EH (cell line): ENCODE data around the gene CHGA.

Experiments
- DNase-seq: peaks from one replicate; pipeline ENCODE4 v3.0.0-alpha.2; 2015; ENCODE audit warnings: low read depth

Gene CHGA

DNA sequence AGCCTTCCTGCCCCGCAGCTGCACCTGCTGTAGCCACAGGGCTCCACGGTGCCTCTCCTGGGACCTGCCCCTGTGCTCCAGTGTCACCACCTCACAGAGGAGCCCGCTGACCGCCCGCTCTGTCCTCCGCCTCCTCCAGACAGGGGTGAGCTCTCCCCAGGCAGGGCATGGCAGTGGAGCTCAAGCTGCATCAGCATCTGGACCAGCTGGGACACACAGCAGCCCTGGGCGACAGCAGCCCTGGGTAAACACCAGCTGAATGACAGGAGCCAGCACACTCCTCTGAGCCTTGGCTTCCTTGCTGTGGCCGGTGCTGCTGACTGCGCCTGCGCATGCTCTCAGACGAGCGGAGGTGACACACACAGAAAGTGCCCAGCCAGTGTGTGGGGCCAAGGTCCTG lies 22.0 kb downstream of the CHGA start:
- DNase-seq: no peak

DNA sequence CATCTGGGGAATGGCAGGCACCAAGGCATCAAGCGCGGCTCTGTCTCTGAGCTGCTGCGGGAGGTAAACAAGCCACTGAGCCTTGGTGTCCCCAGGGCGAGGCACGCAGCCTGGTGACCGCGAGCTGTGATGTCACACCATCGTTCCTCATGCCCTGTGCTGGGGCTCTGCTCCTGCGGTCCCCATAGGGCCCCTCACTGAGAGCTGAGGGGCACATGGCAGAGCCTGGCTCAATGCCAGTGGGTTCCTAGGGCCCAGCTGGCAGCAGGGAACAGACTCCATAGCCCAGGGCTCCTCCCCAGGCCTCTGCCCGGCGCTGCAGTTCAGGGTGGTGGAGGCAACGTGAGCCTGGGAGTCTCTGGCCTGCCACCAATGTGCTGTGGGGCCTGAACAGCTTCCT lies 22.6 kb downstream of the CHGA start:
- DNase-seq: no peak

DNA sequence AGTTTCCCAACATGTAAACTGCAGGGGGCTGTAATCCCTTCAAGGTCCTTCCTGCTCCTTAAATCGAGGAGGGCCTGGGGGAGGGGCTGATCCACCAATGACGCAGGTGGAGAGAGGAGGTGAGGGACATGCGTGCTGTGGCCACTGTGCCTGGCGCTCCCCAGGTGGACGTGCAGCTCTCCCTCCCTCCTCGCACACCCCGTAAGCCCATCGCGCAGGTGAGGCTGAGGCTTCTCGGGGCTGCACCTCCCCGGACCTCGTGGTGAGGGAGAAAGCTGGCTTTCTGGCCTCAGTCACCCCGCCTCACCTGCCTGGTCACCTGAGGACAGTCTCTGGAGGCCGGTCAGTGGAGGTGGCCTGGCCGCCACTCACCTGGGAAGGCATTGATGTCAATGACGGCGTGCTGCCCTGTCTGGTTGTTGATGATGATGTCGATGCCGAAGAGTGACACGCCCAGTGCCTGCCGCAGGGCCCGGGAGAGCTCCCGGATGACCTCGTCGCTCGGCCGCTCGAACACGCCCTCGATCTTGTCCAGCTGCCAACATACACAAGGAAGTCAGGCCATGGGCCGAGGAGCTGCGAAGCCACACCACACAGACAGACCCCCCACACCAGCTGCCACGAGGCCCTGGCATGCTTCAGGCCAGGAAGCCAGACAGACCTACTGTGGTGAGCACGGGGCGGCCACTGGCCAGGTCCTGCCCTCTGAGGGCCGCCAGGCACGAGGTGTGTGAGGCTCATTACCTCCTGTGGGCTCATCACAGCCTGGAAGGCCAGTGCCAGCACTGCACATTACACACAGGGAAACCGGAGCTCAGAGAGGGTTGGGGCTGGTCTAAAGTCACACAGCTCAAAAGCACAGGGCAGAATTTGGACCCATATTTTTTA lies 23.3 kb downstream of the CHGA start:
- DNase-seq: peak; percentile 71

DNA sequence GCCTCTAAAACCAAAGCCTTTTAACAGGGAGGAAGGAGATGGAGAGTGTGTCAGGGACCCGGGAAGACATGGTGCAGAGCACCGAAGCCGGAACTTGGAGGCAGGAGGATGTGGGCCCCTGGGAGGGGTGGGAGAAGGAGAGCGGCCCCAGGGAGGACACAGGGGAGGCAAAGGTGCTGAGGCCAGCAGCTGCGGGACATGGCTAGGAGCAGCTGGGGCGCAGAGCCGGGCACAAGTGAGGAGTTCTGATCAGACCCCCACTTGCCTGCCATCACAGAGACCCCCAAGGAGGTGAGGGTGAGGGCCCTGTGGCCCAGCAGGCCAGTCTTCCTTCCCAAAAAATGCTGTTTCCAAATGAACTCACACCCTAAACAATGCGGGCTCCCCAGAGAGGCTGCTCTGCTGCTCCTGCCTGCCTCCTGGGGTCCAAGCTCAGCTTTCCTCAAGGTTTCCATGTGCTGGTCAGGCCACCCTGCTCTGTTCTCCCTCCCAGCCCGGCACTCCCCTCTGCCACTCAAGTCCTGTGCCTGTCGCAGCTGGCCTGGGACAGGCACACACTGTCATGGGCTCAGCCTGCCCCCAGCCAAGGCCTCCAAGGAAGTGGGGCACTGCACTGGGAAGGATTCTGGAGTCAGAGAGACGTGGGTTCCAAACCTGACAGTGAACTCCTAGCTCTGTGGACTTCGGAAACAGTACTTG lies 24.0 kb downstream of the CHGA start:
- no peak for DNase-seq

DNA sequence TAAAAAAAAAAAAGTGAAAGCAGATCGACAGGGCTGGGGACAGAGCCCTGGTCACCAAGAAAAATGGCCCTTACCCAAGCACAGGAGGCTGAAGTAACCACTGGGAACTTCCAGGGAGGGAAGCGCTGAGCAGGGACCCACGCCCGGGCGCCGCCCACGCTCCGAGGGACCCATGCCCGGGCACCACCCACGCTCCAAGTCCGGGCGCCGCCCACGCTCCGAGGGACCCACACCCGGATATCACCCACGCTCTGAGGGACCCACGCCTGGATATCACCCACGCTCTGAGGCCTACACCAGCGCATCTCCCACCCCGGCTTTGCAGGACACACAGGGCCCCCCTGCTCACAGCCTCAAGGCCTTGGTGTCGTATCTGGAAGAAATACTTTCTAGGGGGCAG lies 25.7 kb downstream of the CHGA start:
- no peak for DNase-seq

DNA sequence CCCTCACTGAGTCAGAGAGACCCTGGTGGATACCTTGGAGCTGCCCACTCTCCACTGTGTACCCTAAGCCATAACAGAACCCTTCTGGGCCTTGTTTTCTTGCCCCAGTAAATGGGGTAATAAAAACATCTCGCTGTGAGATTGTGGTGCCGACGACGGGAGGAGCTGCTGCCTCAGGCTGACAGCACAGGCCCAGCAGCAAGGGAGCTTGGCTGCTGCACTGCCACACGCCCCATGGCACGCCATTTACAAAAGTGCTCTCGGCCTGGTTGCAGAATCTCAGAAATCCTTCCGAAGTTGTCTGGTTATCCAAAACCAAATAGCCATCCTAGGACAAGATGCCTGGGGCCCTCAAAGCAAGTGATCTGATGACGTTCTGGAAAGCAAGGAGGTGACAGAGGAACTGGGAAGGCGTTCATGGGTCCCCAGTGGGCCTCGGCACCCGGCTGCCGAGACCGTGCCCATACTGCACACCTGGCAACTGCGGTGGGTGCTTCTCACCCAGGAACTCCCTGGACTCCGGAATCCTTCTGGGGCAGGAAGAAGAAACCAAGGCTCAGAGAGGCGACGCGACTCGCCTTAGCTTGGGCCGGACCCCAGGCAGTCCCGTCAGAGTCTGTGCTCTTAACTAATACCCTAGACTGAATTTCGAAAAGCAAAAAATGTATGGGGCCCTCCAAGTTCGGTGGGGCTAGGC lies 26.7 kb downstream of the CHGA start:
- DNase-seq: no peak

DNA sequence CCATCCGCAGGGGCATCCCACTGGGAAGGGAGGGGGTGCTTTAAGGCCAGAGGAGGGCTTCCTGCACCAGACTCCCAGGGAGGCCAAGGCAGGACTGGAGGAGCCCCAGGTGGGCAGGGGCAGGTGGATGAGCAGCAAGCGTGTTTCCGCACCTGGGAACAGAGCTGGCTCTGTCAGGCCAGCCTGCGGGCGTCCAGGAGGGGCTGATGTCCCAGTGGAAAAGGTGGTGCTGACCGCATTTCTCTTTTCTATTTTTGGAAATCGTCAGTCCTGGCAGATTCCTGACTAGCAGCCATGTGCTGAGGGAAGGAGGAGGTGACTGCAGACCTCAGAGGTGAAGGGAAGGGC lies 27.2 kb downstream of the CHGA start:
- no peak for DNase-seq

DNA sequence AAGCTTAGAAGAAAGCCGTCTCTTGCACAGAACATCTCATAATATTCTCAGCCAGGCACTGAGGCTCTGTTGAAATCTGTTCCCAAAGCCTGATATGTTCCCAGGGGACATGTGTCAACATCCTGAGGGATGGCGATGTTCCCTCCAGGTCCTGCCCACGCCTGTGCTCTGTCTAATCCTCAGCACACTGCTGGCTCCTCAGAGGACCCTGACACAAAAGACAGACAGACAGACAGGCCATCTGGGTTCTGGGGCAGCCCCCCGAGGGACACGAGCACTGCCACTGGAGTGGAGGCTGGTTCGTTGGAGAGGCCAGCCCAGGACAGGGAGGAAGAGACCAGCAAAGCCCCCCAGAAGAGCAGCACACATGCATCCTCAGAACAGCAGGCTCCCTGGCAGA lies 27.8 kb downstream of the CHGA start:
- DNase-seq: no peak

DNA sequence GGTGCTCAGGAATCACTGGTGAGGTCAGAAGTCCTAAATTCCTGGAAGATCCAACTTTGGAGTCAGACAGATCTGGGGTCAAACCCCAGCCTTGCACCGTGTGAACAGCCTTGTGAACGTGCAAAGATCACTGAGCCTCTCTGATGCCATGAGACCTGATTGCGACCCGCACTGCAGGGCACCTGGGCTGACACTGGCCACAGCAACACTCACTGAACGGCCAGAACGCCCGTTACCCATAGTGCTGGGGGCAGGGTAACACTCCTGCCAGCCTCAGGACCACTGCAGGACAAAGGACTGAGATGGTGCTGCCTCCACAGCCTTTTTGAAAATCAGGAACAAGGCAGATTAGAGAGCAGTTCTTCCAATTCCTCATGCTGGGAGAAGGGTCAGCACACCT lies 28.3 kb downstream of the CHGA start:
- DNase-seq: no peak

DNA sequence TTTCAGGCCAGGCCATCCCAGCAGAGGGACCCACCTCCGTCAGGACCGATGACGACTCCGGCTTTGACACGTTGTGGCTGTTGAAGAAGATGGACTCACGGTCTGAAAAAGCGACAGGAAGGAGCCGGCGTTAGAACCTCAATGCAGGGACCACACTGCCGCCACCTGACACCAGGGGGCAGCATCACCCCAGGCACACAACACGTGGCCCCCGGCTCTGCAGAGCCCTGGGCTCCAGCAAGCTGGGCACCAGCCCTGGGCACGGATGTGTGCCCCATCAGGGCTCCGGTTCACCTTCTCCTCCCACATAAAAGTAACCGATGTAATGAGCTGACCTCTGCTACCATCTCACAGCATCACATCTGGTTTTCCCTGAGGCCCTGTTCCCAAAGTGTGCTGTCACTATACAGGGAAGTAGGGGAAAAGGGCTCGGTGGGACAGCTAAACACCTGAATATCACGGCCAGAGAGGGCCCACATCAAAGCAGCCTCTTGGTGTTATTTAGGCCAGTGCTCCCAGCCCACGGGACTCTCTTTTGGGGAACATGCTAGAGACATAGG lies 29.0 kb downstream of the CHGA start:
- DNase-seq: peak; percentile 68

DNA sequence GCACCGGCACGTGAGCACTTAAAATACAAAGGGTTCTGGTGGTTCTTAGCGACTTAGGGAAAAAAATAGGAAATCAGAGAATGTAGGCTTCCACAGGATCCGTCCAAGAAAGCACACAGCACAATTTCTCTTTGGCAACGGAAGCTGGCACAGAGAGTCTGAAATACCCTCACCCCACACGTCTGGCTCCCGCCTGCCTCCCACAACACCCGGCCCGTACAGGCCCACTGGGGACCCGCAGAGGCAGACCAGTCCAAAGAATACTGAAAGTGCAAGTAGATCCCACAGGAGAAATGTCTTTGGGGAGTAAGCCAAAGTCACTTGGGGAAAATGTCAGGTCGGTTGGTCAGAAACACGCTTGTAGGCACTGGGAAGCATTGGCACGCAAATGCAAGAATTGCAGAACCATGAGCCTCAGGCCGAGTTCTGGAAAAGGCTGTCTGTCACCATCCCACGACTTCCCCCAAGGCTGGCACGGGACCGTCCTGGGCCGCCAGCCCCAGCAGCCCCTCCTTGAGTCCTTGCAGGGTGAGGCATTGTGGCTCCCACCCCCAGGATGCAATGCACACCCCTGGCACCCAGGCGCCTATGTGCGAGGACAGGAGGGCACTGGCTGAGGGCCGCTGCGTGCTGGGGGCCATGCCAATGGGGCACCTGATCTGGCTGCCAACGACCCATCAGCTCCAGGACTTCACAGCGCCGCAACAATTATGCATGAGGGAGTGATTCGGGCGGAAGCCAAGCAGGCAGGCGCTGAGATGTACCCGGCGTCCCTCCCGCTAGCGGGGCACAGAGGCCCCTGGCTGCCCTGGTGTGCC lies 29.7 kb downstream of the CHGA start:
- no peak for DNase-seq

DNA sequence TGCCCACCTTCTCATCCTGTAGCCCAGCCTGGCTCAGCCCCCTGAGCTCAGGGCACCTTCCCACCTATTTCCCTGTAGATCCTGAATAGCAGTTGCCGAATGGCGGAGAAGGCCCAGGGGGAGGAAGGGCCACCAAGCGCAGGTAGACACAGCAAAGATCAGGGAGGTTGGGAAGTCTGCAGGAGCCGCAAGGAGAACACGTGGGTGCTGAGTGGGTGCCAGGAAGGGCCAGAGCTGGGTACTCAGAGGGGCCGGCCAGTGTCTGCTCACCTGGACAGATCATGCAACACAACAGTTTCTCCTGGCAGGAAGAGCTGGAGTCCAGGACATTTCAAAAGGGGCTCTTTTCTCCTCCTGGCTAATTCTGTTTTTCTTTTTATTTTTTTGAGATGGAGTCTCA lies 30.6 kb downstream of the CHGA start:
- no peak for DNase-seq

DNA sequence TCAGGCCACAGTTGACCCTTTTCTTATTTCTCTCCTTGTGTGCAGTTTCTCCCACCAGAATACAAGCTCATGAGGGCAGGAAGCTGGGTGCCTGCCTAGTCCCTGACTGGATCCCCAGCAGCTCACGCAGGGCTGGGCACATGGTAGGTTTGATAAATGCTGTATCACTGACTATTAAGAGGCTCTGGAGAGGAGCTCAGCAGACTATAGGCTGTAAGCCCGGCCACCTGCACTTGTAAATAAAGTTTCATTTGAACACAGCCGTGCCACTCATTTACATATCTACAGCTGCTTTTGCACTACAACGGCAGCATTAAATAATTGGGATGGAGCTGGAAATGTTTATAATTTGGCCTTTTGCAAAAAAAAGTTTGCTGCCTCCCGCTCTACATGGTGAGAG lies 32.0 kb downstream of the CHGA start:
- no peak for DNase-seq

DNA sequence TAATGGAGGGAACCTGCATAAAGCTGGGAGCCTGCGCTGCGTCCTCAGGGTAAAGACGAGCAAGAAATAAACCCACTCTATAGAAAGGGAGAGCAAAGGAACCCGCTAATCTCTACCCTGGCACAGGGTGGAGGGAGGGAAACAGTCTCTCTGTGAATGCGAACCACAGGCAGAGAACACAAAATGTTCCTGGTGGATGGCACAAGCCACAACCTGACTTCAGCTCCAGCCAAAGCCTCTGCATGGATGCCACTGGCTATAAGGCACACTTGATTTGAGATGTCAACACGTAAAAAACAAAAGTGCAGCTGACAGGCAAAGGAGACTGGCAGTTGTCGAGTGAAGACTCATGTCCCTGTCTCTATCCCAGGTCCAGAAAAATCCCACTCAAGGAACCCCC lies 32.4 kb downstream of the CHGA start:
- DNase-seq: no peak

DNA sequence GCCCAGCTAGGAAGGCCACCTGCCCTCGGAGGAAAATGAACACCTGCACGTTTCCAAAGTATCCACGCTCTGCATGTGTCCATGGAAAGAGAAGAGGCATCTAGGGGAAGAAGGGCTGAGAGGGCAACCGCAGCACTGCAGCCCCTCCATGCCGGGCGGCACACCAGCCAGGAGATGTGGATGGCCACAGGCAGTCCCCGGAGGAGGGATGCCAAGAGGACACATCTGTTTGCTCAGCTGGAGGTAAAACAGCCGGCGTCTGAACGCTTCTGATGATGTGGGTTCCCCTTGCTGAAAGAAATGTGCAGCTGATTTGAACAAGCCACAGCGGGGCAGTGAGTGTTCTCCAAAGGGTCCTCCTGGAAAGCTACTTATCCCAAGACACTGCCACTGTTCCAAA lies 34.0 kb downstream of the CHGA start:
- no peak for DNase-seq

DNA sequence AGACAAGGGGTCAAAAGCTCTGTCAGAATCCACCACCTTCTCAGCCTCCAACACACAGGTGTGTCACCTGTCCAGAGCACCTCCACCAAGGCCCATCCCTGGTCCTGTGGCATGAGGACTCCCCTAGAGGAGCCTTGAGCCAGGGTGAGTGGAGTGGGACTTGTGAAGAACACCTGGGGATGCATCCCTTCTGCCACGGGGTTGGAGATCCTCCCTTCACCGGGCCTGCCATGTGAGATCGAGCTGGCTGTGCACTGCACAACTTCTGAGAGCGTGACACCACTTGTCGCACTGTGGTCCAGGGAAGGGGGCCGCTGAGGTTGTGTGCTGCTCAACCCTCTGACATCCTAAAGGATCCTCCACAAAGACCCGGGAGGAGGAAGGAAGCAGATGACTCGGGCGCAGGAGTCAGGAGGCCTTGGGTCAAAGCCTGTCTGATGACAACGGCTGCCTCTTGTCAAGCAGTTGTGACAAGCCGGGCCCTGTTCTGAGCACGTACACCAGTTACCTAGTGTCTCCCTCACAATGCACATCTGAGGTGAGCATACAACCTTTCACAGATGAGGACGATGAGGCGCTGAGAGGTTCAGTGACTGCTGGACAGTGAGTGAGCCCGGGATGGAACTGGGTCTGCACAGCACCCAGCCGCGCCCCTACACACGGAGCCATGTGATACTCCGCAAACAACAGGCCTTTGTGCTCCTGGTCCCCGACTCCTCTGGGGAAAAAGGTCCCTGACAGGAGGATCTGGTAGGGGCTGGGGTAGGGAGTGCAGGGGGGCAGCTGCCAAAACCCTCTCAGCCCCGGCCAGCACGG lies 35.6 kb downstream of the CHGA start:
- DNase-seq: no peak

DNA sequence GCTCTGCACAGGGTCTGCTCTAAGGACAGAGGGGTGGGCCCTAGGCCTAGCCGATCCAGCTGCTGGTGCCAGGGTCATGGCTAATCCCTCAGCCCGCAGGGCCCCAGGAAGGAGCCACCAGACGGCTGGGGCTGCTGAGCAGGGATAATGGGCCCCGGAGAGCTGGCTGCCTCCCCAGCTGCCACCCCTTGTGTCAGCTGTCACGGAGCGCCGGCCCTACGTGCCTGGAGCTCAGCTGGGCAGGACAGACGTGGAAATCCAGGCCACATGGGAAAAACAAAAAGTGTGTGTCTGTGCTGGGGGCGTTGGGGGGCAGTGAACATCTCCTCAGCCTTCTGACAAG lies 36.2 kb downstream of the CHGA start:
- no peak for DNase-seq

DNA sequence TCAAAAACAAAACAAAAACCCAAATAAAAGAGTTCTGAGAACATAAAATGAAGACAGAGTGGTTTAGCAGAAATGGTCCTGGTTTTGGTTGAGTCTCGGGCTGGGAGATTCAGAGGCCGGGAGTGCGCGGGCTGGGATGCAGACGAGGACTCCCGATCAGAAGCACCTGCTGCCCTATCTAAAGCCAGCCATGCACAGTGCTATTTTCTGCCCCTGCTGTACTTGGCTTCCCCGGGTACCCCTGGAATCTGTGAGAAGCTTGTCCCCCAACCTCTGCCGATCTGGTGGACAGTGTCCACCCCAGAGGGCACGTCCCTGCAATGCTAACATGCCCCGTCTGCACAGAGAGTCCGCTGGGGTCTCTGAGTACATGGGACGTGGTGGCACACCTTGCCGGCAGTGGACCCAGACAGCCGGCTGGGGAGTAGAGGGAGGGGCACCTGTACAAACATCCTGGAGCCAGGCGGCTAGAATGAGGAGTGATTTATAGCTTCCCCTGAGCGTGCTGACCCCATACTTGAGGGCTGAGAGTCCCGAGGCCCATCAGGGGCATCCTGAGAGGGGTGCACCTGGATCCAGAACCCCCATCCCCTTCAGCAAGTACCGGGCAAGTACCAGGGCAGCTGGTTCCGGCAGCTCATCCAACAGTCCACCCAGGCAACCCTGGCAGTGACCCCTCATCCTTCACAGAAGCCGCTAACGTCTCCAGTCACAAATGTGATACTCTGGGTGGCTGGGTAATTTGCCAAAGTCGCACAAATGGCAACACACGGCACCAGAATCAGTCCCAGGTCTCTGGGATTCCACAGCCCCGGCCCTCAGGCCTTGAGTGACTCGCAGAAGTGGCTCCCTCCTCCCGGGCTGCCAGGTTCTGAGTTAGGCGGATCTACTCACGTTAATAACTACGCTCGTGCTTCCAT lies 37.1 kb downstream of the CHGA start:
- no peak for DNase-seq

DNA sequence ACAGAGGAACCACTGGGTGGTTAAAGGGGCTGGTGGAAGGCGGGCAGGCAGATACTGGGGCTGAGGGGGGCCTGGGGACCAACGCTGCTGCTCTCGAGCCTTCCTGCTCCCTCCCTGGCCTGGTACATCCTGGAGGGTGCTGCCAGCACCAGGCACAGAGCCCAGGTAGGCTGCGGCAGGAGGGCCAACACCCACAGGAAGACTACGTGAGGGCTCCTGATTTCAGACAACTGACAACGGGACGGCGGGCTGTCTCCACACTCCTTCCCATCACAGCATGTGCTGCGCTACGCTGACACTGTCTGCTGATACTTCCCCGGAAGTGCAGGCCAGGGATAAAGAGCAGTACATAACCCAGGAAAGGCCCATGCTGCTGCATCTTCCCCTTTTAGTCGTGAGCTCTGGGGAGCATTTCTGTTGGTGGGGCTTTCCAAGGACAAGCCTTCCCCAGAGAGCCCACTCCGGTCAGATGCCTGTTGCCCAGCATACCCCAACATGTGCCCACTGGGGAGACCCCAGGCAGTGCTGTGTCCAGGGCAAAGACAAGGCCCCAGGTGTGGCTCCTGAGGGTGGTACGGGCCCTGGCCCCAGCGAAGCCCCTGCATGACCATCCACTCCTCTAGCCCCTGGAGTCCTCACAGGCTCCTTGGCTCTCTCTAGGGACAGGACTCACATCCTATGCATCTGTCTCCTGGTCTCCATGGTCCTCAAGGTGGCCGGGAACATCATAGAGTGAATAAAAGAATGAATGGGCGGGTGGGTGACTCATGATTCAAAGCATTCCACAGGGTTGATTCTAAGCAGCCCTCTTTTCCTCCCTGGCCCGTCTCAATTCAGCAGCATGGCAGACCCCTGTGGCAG lies 38.0 kb downstream of the CHGA start:
- peak; percentile 63 for DNase-seq
